HCT116 (cell line): ENCODE data around the gene CTNNA2. TPM values are rescaled to one million over a fixed set of nuclear protein-coding genes. Genes with fewer than 3 reads are reported as not detected.

ENCODE experiments used
- ATAC-seq: fragments of 200-7000 bp; cut with Tn5 transposase; 2 replicates; pipeline ENCODE4 v1.9.1; 2020; ENCODE audit warnings: mild to moderate bottlenecking, moderate library complexity
- BruUV-seq: library from RNA; stranded (reverse); fragments of 400-500 nt; replicated peaks from 2 replicates; lab custom pipeline; 2021; lab: Mats Ljungman, UMichigan
- CTCF ChIA-PET: fragments of 300-600 bp; sonication (Branson Sonifier 250); formaldehyde crosslinking; loops from one replicate; lab custom pipeline; 2021; ENCODE audit warnings: antibody characterized with exemption; lab: Charles Lee
- POLR2A ChIA-PET: fragments of 300-600, 350-600 bp; sonication (Branson Sonifier 250); formaldehyde crosslinking; loops from one replicate; lab custom pipeline; 2021; ENCODE audit warnings: antibody characterized with exemption; lab: Charles Lee
- RAD21 ChIA-PET, 2 experiments: fragments of 300-600 bp; sonication (Branson Sonifier 250); formaldehyde crosslinking; loops; one replicate each; lab custom pipeline; 2023; ENCODE audit warnings: low total read pairs in 2 of 2; ENCODE audit not compliant: uncharacterized antibody in 2 of 2, unreplicated experiment in 2 of 2, low non-redundant PET in 1 of 2; lab: Charles Lee
- DNase-seq: peaks from one replicate; pipeline ENCODE4 v3.0.0-alpha.2; 2010; ENCODE audit warnings: low read depth, low spot score
- H2AFZ ChIP-seq: fragments of 200-600 bp; shearing (Covaris generic), sonication (generic); 2 replicates; pipeline ENCODE4 v1.6.1; 2017; ENCODE audit warnings: low read depth, mixed run types, mixed read lengths, antibody characterized with exemption, low read length; ENCODE audit not compliant: poor library complexity, severe bottlenecking
- H3K27ac ChIP-seq: 2 replicates; pipeline ENCODE4 v1.5.1; 2012; ENCODE audit warnings: low read depth, low read length
- H3K27me3 ChIP-seq: fragments of 200-600 bp; sonication (generic); 2 replicates; pipeline ENCODE4 v1.6.1; 2016; ENCODE audit warnings: mixed run types, low read length, mixed read lengths; ENCODE audit not compliant: insufficient read depth
- H3K36me3 ChIP-seq, 2 experiments: fragments of 200-500 bp in 1 of 2; fragments of 200-600 bp in 1 of 2; sonication (Bioruptor generic) in 1 of 2; sonication (generic) in 1 of 2; 2 replicates each; pipeline versions ENCODE4 v1.5.1 to v1.6.1; 2014 to 2016; ENCODE audit warnings: low read length in 2 of 2, inconsistent platforms in 1 of 2, mixed read lengths in 1 of 2, mixed run types in 1 of 2; ENCODE audit not compliant: insufficient read depth in 2 of 2, control insufficient read depth in 1 of 2
- H3K4me1 ChIP-seq, 2 experiments: fragments of 200-600 bp in 1 of 2; sonication (generic) in 1 of 2; 2 replicates each; pipeline versions ENCODE4 v1.5.1 to v1.6.1; 2012 to 2017; ENCODE audit warnings: low read length in 2 of 2, inconsistent platforms in 1 of 2, mild to moderate bottlenecking in 1 of 2, mixed read lengths in 1 of 2, mixed run types in 1 of 2, moderate library complexity in 1 of 2; ENCODE audit not compliant: insufficient read depth in 2 of 2, control insufficient read depth in 1 of 2
- H3K4me2 ChIP-seq: fragments of 200-600 bp; sonication (generic); 2 replicates; pipeline ENCODE4 v1.6.1; 2017; ENCODE audit warnings: mixed run types, low read length, mixed read lengths
- H3K4me3 ChIP-seq, 2 experiments: fragments of 200-600 bp in 1 of 2; sonication (generic) in 1 of 2; replicated peaks in 1 of 2; 2 replicates each; pipeline ENCODE4 v1.5.1; 2011 to 2016; ENCODE audit warnings: low read length in 2 of 2, control low read depth in 1 of 2, low read depth in 1 of 2, mild to moderate bottlenecking in 1 of 2, mixed read lengths in 1 of 2, mixed run types in 1 of 2
- H3K79me2 ChIP-seq: fragments of 200-600 bp; sonication (generic); 2 replicates; pipeline ENCODE4 v1.6.1; 2017; ENCODE audit warnings: mild to moderate bottlenecking, mixed run types, low read length, moderate library complexity, mixed read lengths; ENCODE audit not compliant: insufficient read depth
- H3K9ac ChIP-seq: fragments of 200-600 bp; sonication (generic); 2 replicates; pipeline ENCODE4 v1.6.1; 2016; ENCODE audit warnings: low read length, mixed read lengths
- H3K9me2 ChIP-seq: fragments of 200-600 bp; sonication (generic), shearing (Covaris generic); 2 replicates; pipeline ENCODE4 v1.6.1; 2017; ENCODE audit warnings: mixed run types, mild to moderate bottlenecking, moderate library complexity; ENCODE audit not compliant: insufficient read depth
- H3K9me3 ChIP-seq, 2 experiments: fragments of 200-500 bp in 1 of 2; fragments of 200-600 bp in 1 of 2; sonication (Bioruptor generic) in 1 of 2; sonication (generic) in 1 of 2; 2 replicates each; pipeline ENCODE4 v1.6.1; 2014 to 2017; ENCODE audit warnings: low read length in 2 of 2, mixed read lengths in 2 of 2, inconsistent platforms in 1 of 2, low read depth in 1 of 2, mild to moderate bottlenecking in 1 of 2, mixed run types in 1 of 2, moderate library complexity in 1 of 2; ENCODE audit not compliant: control insufficient read depth in 1 of 2, insufficient read depth in 1 of 2
- H4K20me1 ChIP-seq: fragments of 200-600 bp; sonication (generic), shearing (Covaris generic); 2 replicates; pipeline ENCODE4 v1.6.1; 2017; ENCODE audit warnings: mixed run types, mild to moderate bottlenecking, moderate library complexity; ENCODE audit not compliant: insufficient read depth
- CEBPB ChIP-seq: IDR thresholded peaks from 2 replicates; pipeline ENCODE4 v1.6.1; 2012; ENCODE audit warnings: low read depth
- EGR1 ChIP-seq: IDR thresholded peaks from 2 replicates; pipeline ENCODE4 v1.6.1; 2012; ENCODE audit warnings: low read depth
- ELF1 ChIP-seq: IDR thresholded peaks from 2 replicates; pipeline ENCODE4 v1.6.1; 2012; ENCODE audit warnings: low read depth, borderline replicate concordance
- EZH2phosphoT487 ChIP-seq: fragments of 200-600 bp; IDR thresholded peaks from 2 replicates; pipeline ENCODE4 v1.6.1; 2018; ENCODE audit warnings: antibody characterized with exemption, borderline replicate concordance
- FOSL1 ChIP-seq: IDR thresholded peaks from 2 replicates; pipeline ENCODE4 v1.6.1; 2012; ENCODE audit warnings: low read depth
- JUND ChIP-seq: IDR thresholded peaks from 2 replicates; pipeline ENCODE4 v1.6.1; 2012
- MAX ChIP-seq: IDR thresholded peaks from 2 replicates; pipeline ENCODE4 v1.6.1; 2012
- RAD21 ChIP-seq: IDR thresholded peaks from 2 replicates; pipeline ENCODE4 v1.6.1; 2012; ENCODE audit warnings: low read depth, mild to moderate bottlenecking
- SIN3A ChIP-seq: IDR thresholded peaks from 2 replicates; pipeline ENCODE4 v1.6.1; 2012; ENCODE audit warnings: low read depth
- SP1 ChIP-seq: IDR thresholded peaks from 2 replicates; pipeline ENCODE4 v1.6.1; 2012; ENCODE audit warnings: low read depth
- TCF7L2 ChIP-seq: IDR thresholded peaks from 2 replicates; pipeline ENCODE4 v1.7.0; 2011; ENCODE audit warnings: borderline replicate concordance, inconsistent platforms; ENCODE audit not compliant: insufficient read depth, insufficient read length; ENCODE audit errors: extremely low read depth
- ZBTB33 ChIP-seq: IDR thresholded peaks from 2 replicates; pipeline ENCODE4 v1.6.1; 2011; ENCODE audit warnings: mild to moderate bottlenecking, low read length, moderate library complexity; ENCODE audit not compliant: insufficient replicate concordance; ENCODE audit errors: extremely low read depth
- ZNF274 ChIP-seq: fragments of 200-500 bp; sonication (Bioruptor generic); IDR thresholded peaks from 2 replicates; pipeline ENCODE4 v1.6.1; 2014; ENCODE audit warnings: mild to moderate bottlenecking, low read depth, low read length, inconsistent platforms
- intact Hi-C: fragments of 100-400 bp; cut with micrococcal nuclease; formaldehyde crosslinking; loops from 2 replicates; pipeline ENCODE4 v1.10.0; 2022
- total RNA-seq: library from RNA; stranded (reverse); gene quantifications from one replicate; pipeline ENCODE4 v1.2.1, GENCODE V29; 2021; ENCODE audit not compliant: unreplicated experiment

CTNNA2 gene
- total RNA-seq, 1 experiment from 2014 or later = not detected

- TF ChIP-seq SP1 = no peak
- TF ChIP-seq TCF7L2 = no peak
- no peak for TF ChIP-seq FOSL1
- no peak for TF ChIP-seq EGR1
- TF ChIP-seq ELF1 = no peak
- no peak for TF ChIP-seq ZBTB33
- no peak for TF ChIP-seq JUND
- TF ChIP-seq RAD21 = no peak
- TF ChIP-seq MAX = no peak
- TF ChIP-seq SIN3A = no peak
- TF ChIP-seq CEBPB = no peak
- no peak for TF ChIP-seq EZH2phosphoT487
- no peak for TF ChIP-seq ZNF274
- H3K27me3 ChIP-seq = no peaks in the 10 kb centered on the region
- no peaks in the 10 kb centered on the region for H3K4me1 ChIP-seq
- no TSS peak for BruUV-seq
- H3K4me2 ChIP-seq = no peak overlapping the region
- ChIA-PET RAD21 (no interaction called here), POLR2A (no interaction called here), CTCF (no interaction called here)
- ATAC-seq (no peak), DNase-seq (no peak)
- H2AFZ ChIP-seq = no peak overlapping the region
- H3K79me2 ChIP-seq = no peaks in the 10 kb centered on the region
- no peaks in the 10 kb centered on the region for H3K36me3 ChIP-seq
- H3K9ac ChIP-seq = no peak overlapping the region
- H4K20me1 ChIP-seq = no peaks in the 10 kb centered on the region
- no peak overlapping the region for H3K27ac ChIP-seq
- no peaks in the 10 kb centered on the region for H3K9me2 ChIP-seq
- intact Hi-C loops = no loop called here
- H3K4me3 ChIP-seq = no peak overlapping the region
- peaks cover 3 to 14% of the 10 kb centered on the region in 2 experiments; a peak in 3 of 4 replicates for H3K9me3 ChIP-seq
Measured at GRCh38 chr2:80042635-80043034, 529.8 kb downstream of the CTNNA2 start.
